Pericardium fibroblast (primary cell): Measurements from ENCODE around the gene TUBA3C. TPM values are rescaled to one million over a fixed set of nuclear protein-coding genes. Genes with fewer than 3 reads are reported as not detected.

Source experiments
- total RNA-seq: library from RNA; depleted of rRNA; stranded (reverse); fragments of >200 nt; gene quantifications from 2 replicates; pipeline ENCODE4 v1.2.3, GENCODE V29; 2015

The TUBA3C gene
- not detected in 2 replicates for total RNA-seq

GRCh38 chr13:19181621-19182485, at the start of gene TUBA3C:
Gene TUBA3C (minus strand): TSS chr13:19181824. CDS start chr13:19181747, 77 bp downstream.

